Activated T-helper 2 cell treated with anti-CD3 and anti-CD28 coated beads, Interferon-gamma antibody, Interleukin-2, Interleukin-4, amounts not matched to agents 10 μg/mL and 5 μg/mL and 100 μg/mL, durations not matched to agents 14 hours and 24 hours and 36 hours (primary cell): ENCODE results near the gene PPIG. TPM values are rescaled to one million over a fixed set of nuclear protein-coding genes. Genes with fewer than 3 reads are reported as not detected.
"Not testable (repeated sequence)": the region's sequence is repeated elsewhere in the genome, so short reads cannot be mapped to it uniquely, and the experiment has no call there.

ENCODE experiments used
- DNase-seq: peaks from one replicate; pipeline ENCODE4 v3.0.0; 2021; ENCODE audit warnings: low spot score
- H3K27ac Mint-ChIP-seq: one replicate; pipeline ENCODE4 v1.8.0; 2021; ENCODE audit warnings: mixed read lengths
- H3K27me3 Mint-ChIP-seq: one replicate; pipeline ENCODE4 v1.8.0; 2021; ENCODE audit warnings: low read depth, mixed read lengths
- H3K36me3 Mint-ChIP-seq: one replicate; pipeline ENCODE4 v1.8.0; 2021; ENCODE audit warnings: low read depth, mixed read lengths
- H3K4me1 Mint-ChIP-seq: one replicate; pipeline ENCODE4 v1.8.0; 2021; ENCODE audit warnings: low read depth, mixed read lengths
- H3K4me3 Mint-ChIP-seq: one replicate; pipeline ENCODE4 v1.8.0; 2021; ENCODE audit warnings: low read depth, mild to moderate bottlenecking, moderate library complexity, mixed read lengths
- H3K9me3 Mint-ChIP-seq: one replicate; pipeline ENCODE4 v1.8.0; 2021; ENCODE audit warnings: mixed read lengths
- intact Hi-C: fragments of 100-400 bp; cut with micrococcal nuclease; formaldehyde crosslinking; loops from one replicate; pipeline ENCODE4 v1.15.1; 2023
- total RNA-seq: library from RNA; stranded (reverse); gene quantifications from 2 replicates; pipeline ENCODE4 v1.2.3, GENCODE V29; 2022

Gene PPIG
- total RNA-seq, 1 donor from 2014 or later, result 57.6 TPM

DNA sequence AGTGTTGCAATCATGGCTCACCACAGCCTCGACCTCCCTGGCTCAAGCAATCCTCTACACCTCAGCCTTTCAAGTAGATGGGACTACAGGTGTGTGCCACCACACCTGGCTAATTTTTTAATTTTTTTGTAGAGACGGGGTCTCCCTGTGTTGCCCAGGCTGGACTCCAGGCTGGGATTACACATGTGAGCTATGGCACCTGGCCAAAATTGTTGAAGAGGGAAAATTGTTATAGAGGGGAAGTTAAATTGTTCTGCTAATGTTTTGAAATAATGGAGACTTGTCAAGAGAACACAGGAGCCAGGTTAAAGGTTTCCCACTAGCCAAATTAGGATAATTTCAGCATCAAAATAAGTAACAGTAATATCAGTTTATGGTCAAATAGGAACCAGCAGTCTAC lies 25.1 kb downstream of the PPIG start:
- H3K9me3 Mint-ChIP-seq, result no peaks in the 10 kb centered on the region

GRCh38 chr2:169613876-169614275 lies 29.7 kb downstream of the PPIG start:
- intact Hi-C loops, result no loop called here
- Mint-ChIP-seq H3K4me3 (no peak overlapping the region), H3K27me3 (no peaks in the 10 kb centered on the region), H3K36me3 (peaks cover 94% of the 10 kb centered on the region), H3K9me3 (peaks cover 23% of the 10 kb centered on the region), H3K4me1 (peaks cover 3% of the 10 kb centered on the region), H3K27ac (no peak overlapping the region)
- DNase-seq, result no peak

More for the DNA sequence above, 25.1 kb downstream of the PPIG start:
- Mint-ChIP-seq H3K4me1 (peaks cover 2% of the 10 kb centered on the region), H3K36me3 (peaks cover 67% of the 10 kb centered on the region), H3K4me3 (no peak overlapping the region), H3K27ac (no peak overlapping the region), H3K27me3 (no peaks in the 10 kb centered on the region)
- intact Hi-C loops, result no loop called here
- no peak for DNase-seq

DNA sequence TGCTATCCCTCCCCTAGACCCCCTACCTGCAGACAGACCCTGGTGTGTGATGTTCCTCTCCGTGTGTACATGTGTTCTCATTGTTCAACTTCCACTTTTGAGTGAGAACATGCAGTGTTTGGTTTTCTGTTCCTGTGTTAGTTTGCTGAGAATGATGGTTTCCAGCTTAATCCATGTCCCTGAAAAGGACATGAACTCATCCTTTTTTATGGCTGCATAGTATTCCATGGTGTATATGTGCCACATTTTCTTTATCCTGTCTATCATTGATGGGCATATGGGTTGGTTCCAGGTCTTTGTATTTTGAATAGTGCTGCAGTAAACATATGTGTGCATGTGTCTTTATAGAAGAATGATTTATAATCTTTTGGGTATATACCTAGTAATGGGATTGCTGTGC lies 31.8 kb downstream of the PPIG start:
- peaks cover 24% of the 10 kb centered on the region for H3K9me3 Mint-ChIP-seq
- H3K4me1 Mint-ChIP-seq, H3K27ac Mint-ChIP-seq, H3K4me3 Mint-ChIP-seq, intact Hi-C loops, DNase-seq, H3K27me3 Mint-ChIP-seq: not testable (repeated sequence)
- H3K36me3 Mint-ChIP-seq, result peaks cover 89% of the 10 kb centered on the region

DNA sequence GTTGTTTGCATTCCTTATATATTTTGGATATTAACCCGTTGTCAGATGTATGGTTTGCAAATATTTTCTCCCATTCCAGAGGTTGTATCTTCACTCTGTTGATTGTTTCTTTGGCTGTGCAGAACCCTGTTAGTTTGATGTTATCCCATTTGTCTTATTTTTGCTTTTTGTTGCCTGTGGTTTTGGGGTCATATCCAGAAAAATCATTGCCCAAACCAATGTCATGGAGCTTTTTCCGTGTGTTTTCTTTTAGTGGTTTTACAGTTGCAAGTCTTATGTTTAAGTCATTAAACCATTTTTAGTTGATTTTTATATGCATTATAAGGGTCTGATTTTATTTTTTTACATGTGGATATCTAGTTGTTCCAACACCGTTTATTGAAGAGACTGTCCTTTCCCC lies 35.8 kb downstream of the PPIG start:
- Mint-ChIP-seq H3K9me3 (peaks cover 24% of the 10 kb centered on the region), H3K4me3 (no peak overlapping the region), H3K4me1 (peaks cover 9% of the 10 kb centered on the region), H3K27ac (no peak overlapping the region), H3K36me3 (peaks cover 76% of the 10 kb centered on the region), H3K27me3 (no peaks in the 10 kb centered on the region)
- intact Hi-C loops, result no loop called here
- DNase-seq, result no peak

DNA sequence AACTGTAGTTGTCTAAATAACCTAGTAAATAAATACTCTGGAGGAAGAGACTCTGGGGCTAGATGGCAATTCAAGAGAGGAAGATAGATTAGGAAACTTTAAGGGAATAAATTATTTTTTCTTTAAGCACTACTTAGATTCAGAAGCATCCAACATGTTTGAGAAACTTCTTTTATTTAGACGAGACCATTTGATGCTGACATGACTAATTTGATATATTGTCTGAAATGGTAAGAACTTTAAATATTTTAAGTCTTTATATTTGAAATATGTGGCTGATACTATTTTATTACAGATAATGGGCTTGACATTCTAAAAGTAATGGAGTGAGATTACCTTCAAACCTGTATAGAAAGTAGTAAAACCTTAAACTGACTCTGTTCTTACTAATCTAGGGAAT lies 36.4 kb downstream of the PPIG start:
- H3K27ac Mint-ChIP-seq, result no peak overlapping the region
- no peaks in the 10 kb centered on the region for H3K27me3 Mint-ChIP-seq
- no peak for DNase-seq
- intact Hi-C loops, result no loop called here
- peaks cover 11% of the 10 kb centered on the region for H3K4me1 Mint-ChIP-seq
- peaks cover 75% of the 10 kb centered on the region for H3K36me3 Mint-ChIP-seq
- peaks cover 24% of the 10 kb centered on the region for H3K9me3 Mint-ChIP-seq
- H3K4me3 Mint-ChIP-seq, result no peak overlapping the region

GRCh38 chr2:169623235-169623634 lies 39.1 kb downstream of the PPIG start:
- H3K27ac Mint-ChIP-seq, result no peak overlapping the region
- H3K9me3 Mint-ChIP-seq, result peaks cover 8% of the 10 kb centered on the region
- H3K27me3 Mint-ChIP-seq, result no peaks in the 10 kb centered on the region
- no peak for DNase-seq
- H3K36me3 Mint-ChIP-seq, result peaks cover 58% of the 10 kb centered on the region
- H3K4me3 Mint-ChIP-seq, result no peak overlapping the region
- intact Hi-C loops, result no loop called here
- peaks cover 11% of the 10 kb centered on the region for H3K4me1 Mint-ChIP-seq

DNA sequence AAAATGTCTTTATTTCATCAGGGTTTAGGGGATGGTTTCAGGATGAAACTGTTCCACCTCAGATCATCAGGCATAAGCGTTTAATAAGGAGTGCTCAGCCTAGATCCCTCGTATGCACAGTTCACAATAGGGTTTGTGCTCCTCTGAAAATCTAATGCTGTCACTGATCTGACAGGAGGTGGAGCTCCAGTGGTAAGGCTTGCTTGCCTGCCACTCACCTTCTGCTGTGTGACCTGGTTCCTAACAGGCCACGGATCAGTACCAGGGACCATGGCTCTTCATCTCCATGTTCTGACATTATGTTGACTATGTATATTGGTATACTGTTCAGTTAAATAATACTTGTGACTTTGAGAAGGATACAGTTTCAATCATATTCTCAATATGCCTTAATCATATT lies 41.6 kb downstream of the PPIG start:
- Mint-ChIP-seq H3K27ac (no peak overlapping the region), H3K9me3 (no peaks in the 10 kb centered on the region), H3K4me1 (peaks cover 9% of the 10 kb centered on the region), H3K36me3 (peaks cover 41% of the 10 kb centered on the region), H3K27me3 (no peaks in the 10 kb centered on the region), H3K4me3 (no peak overlapping the region)
- no peak for DNase-seq
- intact Hi-C loops, result no loop called here

DNA sequence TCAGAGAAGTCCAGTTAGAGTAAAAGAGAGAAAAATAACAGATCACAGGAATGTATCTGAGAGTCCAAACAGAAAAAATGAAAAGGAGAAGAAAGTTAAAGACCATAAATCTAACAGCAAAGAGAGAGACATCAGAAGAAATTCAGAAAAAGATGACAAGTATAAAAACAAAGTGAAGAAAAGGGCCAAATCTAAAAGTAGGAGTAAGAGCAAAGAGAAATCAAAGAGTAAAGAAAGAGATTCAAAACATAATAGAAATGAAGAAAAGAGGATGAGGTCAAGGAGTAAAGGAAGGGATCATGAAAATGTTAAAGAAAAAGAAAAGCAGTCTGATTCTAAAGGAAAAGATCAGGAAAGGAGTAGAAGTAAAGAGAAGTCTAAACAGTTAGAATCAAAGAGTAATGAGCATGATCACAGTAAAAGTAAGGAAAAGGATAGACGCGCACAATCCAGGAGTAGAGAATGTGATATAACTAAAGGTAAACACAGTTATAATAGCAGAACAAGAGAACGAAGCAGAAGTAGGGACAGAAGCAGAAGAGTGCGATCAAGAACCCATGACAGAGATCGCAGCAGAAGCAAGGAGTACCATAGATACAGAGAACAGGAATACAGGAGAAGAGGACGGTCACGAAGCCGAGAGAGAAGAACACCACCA lies 52.4 kb downstream of the PPIG start:
- intact Hi-C loops, result no loop called here
- Mint-ChIP-seq H3K4me3 (no peak overlapping the region), H3K36me3 (peaks cover 31% of the 10 kb centered on the region), H3K9me3 (no peaks in the 10 kb centered on the region), H3K27me3 (no peaks in the 10 kb centered on the region), H3K4me1 (no peaks in the 10 kb centered on the region), H3K27ac (no peak overlapping the region)
- no peak for DNase-seq

DNA sequence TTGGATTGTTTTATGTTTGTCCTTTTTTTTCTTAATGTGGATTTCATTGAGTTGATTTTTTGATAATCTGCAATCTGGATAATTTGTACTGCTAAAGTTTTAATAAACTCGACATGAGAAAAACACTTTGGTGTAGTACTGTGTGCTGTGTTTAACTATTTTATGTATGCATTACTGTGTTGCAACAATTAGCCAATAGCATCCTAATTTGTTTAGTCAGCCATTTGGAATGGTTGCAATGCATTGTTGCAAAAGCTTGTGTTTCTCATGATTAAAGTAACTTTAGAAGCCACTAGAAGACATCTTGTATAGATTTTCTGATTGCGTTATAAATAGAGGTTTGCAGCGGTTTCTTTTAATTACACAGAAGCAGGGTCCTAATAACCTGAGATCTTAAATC lies 53.5 kb downstream of the PPIG start:
- peaks cover 26% of the 10 kb centered on the region for H3K36me3 Mint-ChIP-seq
- H3K27me3 Mint-ChIP-seq, result no peaks in the 10 kb centered on the region
- intact Hi-C loops, result no loop called here
- H3K27ac Mint-ChIP-seq, result no peak overlapping the region
- no peak for DNase-seq
- H3K4me1 Mint-ChIP-seq, result no peaks in the 10 kb centered on the region
- H3K9me3 Mint-ChIP-seq, result no peaks in the 10 kb centered on the region
- H3K4me3 Mint-ChIP-seq, result no peak overlapping the region

- intact Hi-C loops, result no loop called here
- Mint-ChIP-seq H3K4me1 (no peaks in the 10 kb centered on the region), H3K27ac (no peak overlapping the region), H3K36me3 (peaks cover 16% of the 10 kb centered on the region), H3K27me3 (no peaks in the 10 kb centered on the region), H3K4me3 (no peak overlapping the region), H3K9me3 (no peaks in the 10 kb centered on the region)
- no peak for DNase-seq
These were observed 56.0 kb downstream of the PPIG start for GRCh38 chr2:169640104-169640503.

DNA sequence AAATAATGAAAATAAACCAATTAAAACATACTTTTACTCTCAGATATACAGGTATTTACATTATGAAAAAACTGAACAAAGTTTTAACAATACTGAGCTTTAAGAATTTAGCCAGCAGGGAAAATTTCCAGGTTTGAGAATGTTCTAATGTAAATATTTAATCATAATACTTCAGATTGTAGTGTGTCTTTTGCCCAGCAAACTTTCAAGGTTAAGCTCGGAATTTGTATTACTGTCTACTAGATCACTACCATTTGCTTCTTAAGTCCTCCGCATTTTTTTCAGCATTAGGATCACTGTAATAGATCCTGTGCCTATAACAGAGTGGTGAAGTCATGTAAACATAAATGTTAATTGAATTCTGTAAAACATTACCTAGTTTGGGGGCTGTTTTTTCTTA lies 57.3 kb downstream of the PPIG start:
- H3K9me3 Mint-ChIP-seq, result no peaks in the 10 kb centered on the region
- H3K4me1 Mint-ChIP-seq, result no peaks in the 10 kb centered on the region
- H3K27ac Mint-ChIP-seq, result no peak overlapping the region
- no peaks in the 10 kb centered on the region for H3K27me3 Mint-ChIP-seq
- DNase-seq, result no peak
- no peak overlapping the region for H3K4me3 Mint-ChIP-seq
- intact Hi-C loops, result no loop called here
- H3K36me3 Mint-ChIP-seq, result peaks cover 16% of the 10 kb centered on the region

- H3K4me1 Mint-ChIP-seq, result no peaks in the 10 kb centered on the region
- H3K27me3 Mint-ChIP-seq, result peaks cover 3% of the 10 kb centered on the region
- no peak for DNase-seq
- H3K4me3 Mint-ChIP-seq, result no peak overlapping the region
- intact Hi-C loops, result no loop called here
- H3K36me3 Mint-ChIP-seq, result peaks cover 5% of the 10 kb centered on the region
- H3K27ac Mint-ChIP-seq, result no peak overlapping the region
- H3K9me3 Mint-ChIP-seq, result no peaks in the 10 kb centered on the region
These were observed 60.0 kb downstream of the PPIG start for GRCh38 chr2:169644173-169644572.

DNA sequence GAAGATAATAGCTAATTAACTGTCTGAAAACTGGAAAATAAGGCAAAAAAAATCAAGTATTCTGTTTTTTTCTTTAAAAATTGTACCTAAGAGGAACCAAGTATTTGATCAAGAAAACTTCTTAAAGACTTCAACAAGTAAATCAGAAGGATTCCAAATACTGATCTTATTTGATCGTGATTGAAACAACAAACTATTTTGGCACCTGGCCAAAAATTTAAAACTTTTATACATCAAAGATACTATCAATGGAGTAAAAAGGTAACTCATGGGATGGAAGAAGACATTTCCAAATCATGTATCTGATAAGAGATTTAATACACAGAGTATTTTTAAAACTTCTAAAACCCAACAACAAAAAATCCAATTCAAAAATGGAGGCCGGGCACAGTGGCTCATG lies 63.3 kb downstream of the PPIG start:
- intact Hi-C loops, result no loop called here
- Mint-ChIP-seq H3K27ac (no peak overlapping the region), H3K9me3 (no peaks in the 10 kb centered on the region), H3K27me3 (peaks cover 11% of the 10 kb centered on the region), H3K36me3 (no peaks in the 10 kb centered on the region), H3K4me1 (peaks cover 2% of the 10 kb centered on the region), H3K4me3 (no peak overlapping the region)
- DNase-seq, result no peak

DNA sequence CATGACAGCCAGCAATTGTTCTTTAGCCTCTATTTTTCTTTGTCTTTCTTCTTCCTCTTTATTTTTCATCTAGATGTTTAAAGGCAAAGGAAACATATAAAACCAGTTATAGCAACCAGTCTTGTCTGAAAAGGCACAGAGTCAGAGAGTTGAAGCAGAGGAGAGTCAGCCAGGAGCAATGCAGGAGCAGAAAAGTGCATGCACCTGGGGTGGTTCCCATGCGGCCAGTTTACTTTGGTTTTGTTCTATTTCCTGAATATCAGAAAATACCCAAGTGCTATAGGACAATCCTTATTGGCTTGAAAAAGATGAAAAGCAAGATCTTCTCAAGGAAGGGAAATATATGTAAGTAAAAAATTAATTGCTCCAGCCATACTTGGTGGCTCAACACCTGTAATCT lies 65.1 kb downstream of the PPIG start:
- Mint-ChIP-seq H3K36me3 (no peaks in the 10 kb centered on the region), H3K4me1 (peaks cover 6% of the 10 kb centered on the region), H3K27ac (no peak overlapping the region), H3K9me3 (no peaks in the 10 kb centered on the region), H3K27me3 (peaks cover 24% of the 10 kb centered on the region), H3K4me3 (no peak overlapping the region)
- no peak for DNase-seq
- intact Hi-C loops, result no loop called here
